Activated naive CD4-positive, alpha-beta T cell treated with anti-CD3 and anti-CD28 coated beads, Interleukin-2, amount 10 ng/mL, durations not matched to agents 7 days and 5 days (primary cell): ENCODE data around the gene NFASC.

Experiments used
- CTCF ChIA-PET: fragments of 350-600 bp; sonication (Branson Sonifier 250); formaldehyde crosslinking; loops from one replicate; lab custom pipeline; 2021; ENCODE audit warnings: antibody characterized with exemption; lab: Charles Lee
- DNase-seq: peaks from one replicate; pipeline ENCODE4 v3.0.0-alpha.2; 2020
- H3K27ac Mint-ChIP-seq: one replicate; pipeline ENCODE4 v1.8.0; 2021; ENCODE audit warnings: mild to moderate bottlenecking, moderate library complexity, mixed read lengths
- H3K27me3 Mint-ChIP-seq: one replicate; pipeline ENCODE4 v1.8.0; 2021; ENCODE audit warnings: mild to moderate bottlenecking, mixed read lengths
- H3K36me3 Mint-ChIP-seq: one replicate; pipeline ENCODE4 v1.8.0; 2021; ENCODE audit warnings: mixed read lengths
- H3K4me1 Mint-ChIP-seq: one replicate; pipeline ENCODE4 v1.8.0; 2021; ENCODE audit warnings: mixed read lengths
- H3K4me3 Mint-ChIP-seq: one replicate; pipeline ENCODE4 v1.8.0; 2021; ENCODE audit warnings: mild to moderate bottlenecking, moderate library complexity, mixed read lengths
- H3K9me3 Mint-ChIP-seq: one replicate; pipeline ENCODE4 v1.8.0; 2021; ENCODE audit warnings: mixed read lengths

NFASC gene

GRCh38 chr1:204887846-204888245, 17.2 kb downstream of the NFASC start:
- no peak for DNase-seq
- Mint-ChIP-seq H3K4me1 (no peaks in the 10 kb centered on the region), H3K27me3 (peaks cover 26% of the 10 kb centered on the region), H3K36me3 (no peaks in the 10 kb centered on the region), H3K9me3 (no peaks in the 10 kb centered on the region), H3K27ac (no peak overlapping the region), H3K4me3 (no peak overlapping the region)
- CTCF ChIA-PET: no interaction called here

- Mint-ChIP-seq H3K4me1 (no peaks in the 10 kb centered on the region), H3K9me3 (no peaks in the 10 kb centered on the region), H3K36me3 (no peaks in the 10 kb centered on the region), H3K27me3 (peaks cover 30% of the 10 kb centered on the region), H3K27ac (no peak overlapping the region), H3K4me3 (no peak overlapping the region)
- CTCF ChIA-PET: no interaction called here
- DNase-seq: no peak
These were observed 17.6 kb downstream of the NFASC start for GRCh38 chr1:204888294-204888693.

GRCh38 chr1:204889681-204890383, 19.2 kb downstream of the NFASC start:
- CTCF ChIA-PET: no interaction called here
- H3K27me3 Mint-ChIP-seq: peaks cover 37% of the 10 kb centered on the region
- no peaks in the 10 kb centered on the region for H3K4me1 Mint-ChIP-seq
- no peak for DNase-seq
- H3K9me3 Mint-ChIP-seq: no peaks in the 10 kb centered on the region
- no peaks in the 10 kb centered on the region for H3K36me3 Mint-ChIP-seq
- H3K4me3 Mint-ChIP-seq: no peak overlapping the region
- no peak overlapping the region for H3K27ac Mint-ChIP-seq

- DNase-seq: no peak
- H3K27ac Mint-ChIP-seq: no peak overlapping the region
- H3K27me3 Mint-ChIP-seq: peaks cover 45% of the 10 kb centered on the region
- H3K4me3 Mint-ChIP-seq: no peak overlapping the region
- CTCF ChIA-PET: no interaction called here
- no peaks in the 10 kb centered on the region for H3K4me1 Mint-ChIP-seq
- H3K9me3 Mint-ChIP-seq: no peaks in the 10 kb centered on the region
- no peaks in the 10 kb centered on the region for H3K36me3 Mint-ChIP-seq
These were observed 21.2 kb downstream of the NFASC start for GRCh38 chr1:204891860-204892259.

- Mint-ChIP-seq H3K27me3 (peaks cover 47% of the 10 kb centered on the region), H3K36me3 (no peaks in the 10 kb centered on the region), H3K4me3 (no peak overlapping the region), H3K9me3 (no peaks in the 10 kb centered on the region), H3K27ac (no peak overlapping the region), H3K4me1 (no peaks in the 10 kb centered on the region)
- DNase-seq: no peak
- CTCF ChIA-PET: interaction anchor here (1.9 kb wide), 1 partner anchor 167 kb away, joined by 4 read pairs; no protein-coding TSS in a partner anchor
These were observed 23.4 kb downstream of the NFASC start for GRCh38 chr1:204894031-204894430.

GRCh38 chr1:204894606-204895005, 23.9 kb downstream of the NFASC start:
- CTCF ChIA-PET: no interaction called here
- Mint-ChIP-seq H3K27me3 (peaks cover 49% of the 10 kb centered on the region), H3K9me3 (no peaks in the 10 kb centered on the region), H3K27ac (no peak overlapping the region), H3K4me3 (no peak overlapping the region), H3K4me1 (no peaks in the 10 kb centered on the region), H3K36me3 (no peaks in the 10 kb centered on the region)
- no peak for DNase-seq

- CTCF ChIA-PET: no interaction called here
- H3K27ac Mint-ChIP-seq: no peak overlapping the region
- H3K9me3 Mint-ChIP-seq: no peaks in the 10 kb centered on the region
- no peaks in the 10 kb centered on the region for H3K4me1 Mint-ChIP-seq
- no peaks in the 10 kb centered on the region for H3K36me3 Mint-ChIP-seq
- no peak for DNase-seq
- peaks cover 46% of the 10 kb centered on the region for H3K27me3 Mint-ChIP-seq
- no peak overlapping the region for H3K4me3 Mint-ChIP-seq
These were observed 25.4 kb downstream of the NFASC start for GRCh38 chr1:204896023-204896422.

GRCh38 chr1:204896787-204897469, 26.3 kb downstream of the NFASC start:
- DNase-seq: no peak
- Mint-ChIP-seq H3K4me1 (no peaks in the 10 kb centered on the region), H3K36me3 (no peaks in the 10 kb centered on the region), H3K27me3 (peaks cover 50% of the 10 kb centered on the region), H3K4me3 (no peak overlapping the region), H3K9me3 (no peaks in the 10 kb centered on the region), H3K27ac (no peak overlapping the region)
- CTCF ChIA-PET: interaction anchor here (1.1 kb wide), 1 partner anchor 45 kb away, joined by 3 read pairs; no protein-coding TSS in a partner anchor

GRCh38 chr1:204900721-204901120, 30.1 kb downstream of the NFASC start:
- CTCF ChIA-PET: no interaction called here
- peaks cover 53% of the 10 kb centered on the region for H3K27me3 Mint-ChIP-seq
- no peaks in the 10 kb centered on the region for H3K4me1 Mint-ChIP-seq
- H3K4me3 Mint-ChIP-seq: no peak overlapping the region
- H3K36me3 Mint-ChIP-seq: no peaks in the 10 kb centered on the region
- DNase-seq: no peak
- H3K9me3 Mint-ChIP-seq: no peaks in the 10 kb centered on the region
- H3K27ac Mint-ChIP-seq: no peak overlapping the region

GRCh38 chr1:204902671-204903070, 32.0 kb downstream of the NFASC start:
- CTCF ChIA-PET: no interaction called here
- no peaks in the 10 kb centered on the region for H3K9me3 Mint-ChIP-seq
- H3K4me3 Mint-ChIP-seq: no peak overlapping the region
- no peak for DNase-seq
- peaks cover 44% of the 10 kb centered on the region for H3K27me3 Mint-ChIP-seq
- H3K27ac Mint-ChIP-seq: no peak overlapping the region
- no peaks in the 10 kb centered on the region for H3K4me1 Mint-ChIP-seq
- no peaks in the 10 kb centered on the region for H3K36me3 Mint-ChIP-seq

- DNase-seq: no peak
- H3K27ac Mint-ChIP-seq: no peak overlapping the region
- no peaks in the 10 kb centered on the region for H3K4me1 Mint-ChIP-seq
- peaks cover 38% of the 10 kb centered on the region for H3K27me3 Mint-ChIP-seq
- H3K4me3 Mint-ChIP-seq: no peak overlapping the region
- CTCF ChIA-PET: no interaction called here
- no peaks in the 10 kb centered on the region for H3K36me3 Mint-ChIP-seq
- no peaks in the 10 kb centered on the region for H3K9me3 Mint-ChIP-seq
These were observed 33.7 kb downstream of the NFASC start for GRCh38 chr1:204904228-204904810.

- H3K4me3 Mint-ChIP-seq: no peak overlapping the region
- H3K36me3 Mint-ChIP-seq: no peaks in the 10 kb centered on the region
- H3K27me3 Mint-ChIP-seq: peaks cover 20% of the 10 kb centered on the region
- H3K4me1 Mint-ChIP-seq: no peaks in the 10 kb centered on the region
- H3K9me3 Mint-ChIP-seq: no peaks in the 10 kb centered on the region
- DNase-seq: no peak
- H3K27ac Mint-ChIP-seq: no peak overlapping the region
- CTCF ChIA-PET: no interaction called here
These were observed 38.4 kb downstream of the NFASC start for GRCh38 chr1:204909109-204909508.

GRCh38 chr1:204915861-204916495, 45.3 kb downstream of the NFASC start:
- Mint-ChIP-seq H3K27ac (no peak overlapping the region), H3K36me3 (no peaks in the 10 kb centered on the region), H3K9me3 (peaks cover 4% of the 10 kb centered on the region), H3K4me3 (no peak overlapping the region), H3K27me3 (peaks cover 18% of the 10 kb centered on the region), H3K4me1 (no peaks in the 10 kb centered on the region)
- CTCF ChIA-PET: no interaction called here
- no peak for DNase-seq

GRCh38 chr1:204917802-204918201, 47.1 kb downstream of the NFASC start:
- H3K27ac Mint-ChIP-seq: no peak overlapping the region
- CTCF ChIA-PET: no interaction called here
- peaks cover 18% of the 10 kb centered on the region for H3K27me3 Mint-ChIP-seq
- no peak overlapping the region for H3K4me3 Mint-ChIP-seq
- H3K9me3 Mint-ChIP-seq: peaks cover 4% of the 10 kb centered on the region
- no peaks in the 10 kb centered on the region for H3K4me1 Mint-ChIP-seq
- no peak for DNase-seq
- no peaks in the 10 kb centered on the region for H3K36me3 Mint-ChIP-seq
